GM18907 (cell line): ENCODE results near the gene FBXL13.
"Not testable (repeated sequence)": the region's sequence is repeated elsewhere in the genome, so short reads cannot be mapped to it uniquely, and the experiment has no call there.

Experiments used
- ATAC-seq: cut with Tn5 transposase; IDR thresholded peaks from one replicate; pipeline ENCODE4 v1.9.1; 2021; ENCODE audit warnings: mild to moderate bottlenecking, moderate library complexity; ENCODE audit not compliant: unreplicated experiment

FBXL13 gene

GRCh38 chr7:103031024-103031423, 43.6 kb downstream of the FBXL13 start:
- no peak for ATAC-seq

GRCh38 chr7:103025341-103025740, 49.3 kb downstream of the FBXL13 start:
- no peak for ATAC-seq

- ATAC-seq, result not testable (repeated sequence)
These were observed 51.0 kb downstream of the FBXL13 start for GRCh38 chr7:103023578-103023977.

GRCh38 chr7:103021490-103021889, 53.1 kb downstream of the FBXL13 start:
- not testable (repeated sequence) for ATAC-seq

- ATAC-seq, result not testable (repeated sequence)
These were observed 53.7 kb downstream of the FBXL13 start for GRCh38 chr7:103020876-103021275.

- ATAC-seq, result not testable (repeated sequence)
These were observed 56.3 kb downstream of the FBXL13 start for GRCh38 chr7:103018295-103018694.

GRCh38 chr7:103011650-103012049, 62.9 kb downstream of the FBXL13 start:
- no peak for ATAC-seq

- ATAC-seq, result no peak
These were observed 64.4 kb downstream of the FBXL13 start for GRCh38 chr7:103010211-103010610.

GRCh38 chr7:103009466-103010185, 65.0 kb downstream of the FBXL13 start:
- no peak for ATAC-seq

GRCh38 chr7:103003004-103003403, 71.6 kb downstream of the FBXL13 start:
- ATAC-seq, result no peak

GRCh38 chr7:103001210-103001609, 73.4 kb downstream of the FBXL13 start:
- no peak for ATAC-seq

- no peak for ATAC-seq
These were observed 77.6 kb downstream of the FBXL13 start for GRCh38 chr7:102996957-102997356.

- not testable (repeated sequence) for ATAC-seq
These were observed 79.0 kb downstream of the FBXL13 start for GRCh38 chr7:102995609-102996008.

- no peak for ATAC-seq
These were observed 80.0 kb downstream of the FBXL13 start for GRCh38 chr7:102994567-102994966.

- no peak for ATAC-seq
These were observed 80.9 kb downstream of the FBXL13 start for GRCh38 chr7:102993718-102994029.

GRCh38 chr7:102992938-102993717, 81.5 kb downstream of the FBXL13 start:
- no peak for ATAC-seq

GRCh38 chr7:102992509-102992937, 82.1 kb downstream of the FBXL13 start:
- no peak for ATAC-seq

GRCh38 chr7:102991540-102992214, 82.9 kb downstream of the FBXL13 start:
- ATAC-seq, result no peak

- no peak for ATAC-seq
These were observed 83.5 kb downstream of the FBXL13 start for GRCh38 chr7:102991077-102991539.

GRCh38 chr7:102990642-102991041, 84.0 kb downstream of the FBXL13 start:
- no peak for ATAC-seq
